ENCODE data around the gene PLEKHG3. TPM values are rescaled to one million over a fixed set of nuclear protein-coding genes. Genes with fewer than 3 reads are reported as not detected.

The PLEKHG3 gene
- total RNA-seq, 1 donor from 2014 or later, result 16.6 TPM

- intact Hi-C loops (cut with DNase I), result no loop called here
- peak; percentile 48 for ATAC-seq (ENCODE audit: poor library complexity)
- DNase-seq, result peak; percentile 67
These were observed 17.2 kb downstream of the PLEKHG3 start for GRCh38 chr14:64721391-64721791.

GRCh38 chr14:64721899-64722298 lies 17.7 kb downstream of the PLEKHG3 start:
- DNase-seq (peak; percentile 22), ATAC-seq (ENCODE audit: poor library complexity) (no peak)
- intact Hi-C loops (cut with DNase I), result no loop called here

GRCh38 chr14:64722842-64723447 lies 18.7 kb downstream of the PLEKHG3 start:
- intact Hi-C loops (cut with DNase I), result no loop called here
- DNase-seq, result peak; percentile 46

GRCh38 chr14:64723691-64724577 lies 19.7 kb downstream of the PLEKHG3 start:
- intact Hi-C loops (cut with DNase I), result no loop called here
- ATAC-seq (ENCODE audit: poor library complexity), result no peak
- peak; percentile 32 for DNase-seq

More at GRCh38 chr14:64722842-64723447, 18.7 kb downstream of the PLEKHG3 start:
- no peak for ATAC-seq (ENCODE audit: poor library complexity)

- intact Hi-C loops (cut with DNase I), result no loop called here
- DNase-seq, result peak; percentile 2
- no peak for ATAC-seq (ENCODE audit: poor library complexity)
These were observed 20.3 kb downstream of the PLEKHG3 start for GRCh38 chr14:64724578-64724930.

- intact Hi-C loops (cut with DNase I), result no loop called here
- ATAC-seq (ENCODE audit: poor library complexity) (peak; percentile 15), DNase-seq (peak; percentile 41)
These were observed 21.1 kb downstream of the PLEKHG3 start for GRCh38 chr14:64725261-64725815.

GRCh38 chr14:64725879-64726584 lies 21.8 kb downstream of the PLEKHG3 start:
- intact Hi-C loops (cut with DNase I), result no loop called here
- ATAC-seq (ENCODE audit: poor library complexity) (no peak), DNase-seq (no peak)

GRCh38 chr14:64726585-64726890 lies 22.3 kb downstream of the PLEKHG3 start:
- intact Hi-C loops (cut with DNase I), result no loop called here
- DNase-seq, result peak; percentile 8
- ATAC-seq (ENCODE audit: poor library complexity), result no peak

- DNase-seq (peak; percentile 38), ATAC-seq (ENCODE audit: poor library complexity) (no peak)
- intact Hi-C loops (cut with DNase I), result no loop called here
These were observed 23.4 kb downstream of the PLEKHG3 start for GRCh38 chr14:64727551-64728071.

GRCh38 chr14:64728106-64728505 lies 23.9 kb downstream of the PLEKHG3 start:
- ATAC-seq (ENCODE audit: poor library complexity) (no peak), DNase-seq (peak; percentile 23)
- intact Hi-C loops (cut with DNase I), result no loop called here

GRCh38 chr14:64728856-64729255 lies 24.6 kb downstream of the PLEKHG3 start:
- ATAC-seq (ENCODE audit: poor library complexity) (no peak), DNase-seq (no peak)
- intact Hi-C loops (cut with DNase I), result no loop called here

- DNase-seq (peak; percentile 67), ATAC-seq (ENCODE audit: poor library complexity) (peak; percentile 74)
- intact Hi-C loops (cut with DNase I), result no loop called here
These were observed 25.3 kb downstream of the PLEKHG3 start for GRCh38 chr14:64729386-64730060.

- ATAC-seq (ENCODE audit: poor library complexity), result no peak
- intact Hi-C loops (cut with DNase I), result no loop called here
- peak; percentile 28 for DNase-seq
These were observed 25.8 kb downstream of the PLEKHG3 start for GRCh38 chr14:64730061-64730440.

GRCh38 chr14:64730681-64731080 lies 26.5 kb downstream of the PLEKHG3 start:
- DNase-seq (peak; percentile 26), ATAC-seq (ENCODE audit: poor library complexity) (no peak)
- intact Hi-C loops (cut with DNase I), result no loop called here

- DNase-seq, result peak; percentile 13
- intact Hi-C loops (cut with DNase I), result no loop called here
- no peak for ATAC-seq (ENCODE audit: poor library complexity)
These were observed 26.9 kb downstream of the PLEKHG3 start for GRCh38 chr14:64731141-64731581.

- no peak for ATAC-seq (ENCODE audit: poor library complexity)
- DNase-seq, result peak; percentile 22
- intact Hi-C loops (cut with DNase I), result no loop called here
These were observed 27.8 kb downstream of the PLEKHG3 start for GRCh38 chr14:64732066-64732465.

GRCh38 chr14:64732536-64733120 lies 28.4 kb downstream of the PLEKHG3 start:
- no peak for ATAC-seq (ENCODE audit: poor library complexity)
- DNase-seq, result peak; percentile 31
- intact Hi-C loops (cut with DNase I), result no loop called here

- intact Hi-C loops (cut with DNase I), result no loop called here
These were observed 29.1 kb downstream of the PLEKHG3 start for GRCh38 chr14:64733321-64733720.

More at GRCh38 chr14:64733321-64733720, 29.1 kb downstream of the PLEKHG3 start:
- DNase-seq (peak; percentile 29), ATAC-seq (ENCODE audit: poor library complexity) (no peak)

All from Right ventricle myocardium superior (tissue), 1 donor.